Adrenal gland (tissue), 12 donors: Measurements from ENCODE around the gene GPC6. TPM values are rescaled to one million over a fixed set of nuclear protein-coding genes. Genes with fewer than 3 reads are reported as not detected.

Experiments used
- DNase-seq, 7 donors: peaks; one replicate each; pipeline ENCODE4 v3.0.0-alpha.2; 2019 to 2020
- H3K27ac ChIP-seq, 5 donors: fragments of 200-600 bp; sonication (generic) in 4 of 5; 1 replicate in 3 of 5; 2 replicates in 2 of 5; pipeline versions ENCODE4 v1.5.1 to v1.8.0; 2016 to 2020; ENCODE audit warnings: mild to moderate bottlenecking in 1 of 5
- H3K27me3 ChIP-seq: fragments of 200-600 bp; 2 replicates; pipeline ENCODE4 v1.8.0; 2021
- H3K36me3 ChIP-seq, 2 donors: fragments of 200-600 bp; replicated peaks in 1 of 2; 1 replicate in 1 of 2; 2 replicates in 1 of 2; pipeline versions ENCODE4 v1.5.1 to v1.8.0; 2018 to 2022
- H3K4me1 ChIP-seq, 2 donors: fragments of 200-600 bp; replicated peaks in 1 of 2; 1 replicate in 1 of 2; 2 replicates in 1 of 2; pipeline versions ENCODE4 v1.5.1 to v1.8.0; 2018 to 2021
- H3K4me3 ChIP-seq, 4 donors: fragments of 200-600 bp; sonication (generic) in 3 of 4; one replicate each; pipeline ENCODE4 v1.5.1; 2016 to 2018
- H3K9me3 ChIP-seq, 3 donors: fragments of 200-600 bp; sonication (generic) in 1 of 3; replicated peaks in 1 of 3; 1 replicate in 2 of 3; 2 replicates in 1 of 3; pipeline versions ENCODE4 v1.5.1 to v1.8.0; 2016 to 2021
- CTCF ChIP-seq, 6 experiments: fragments of 450-650 bp in 4 of 6; fragments of 200-600 bp in 2 of 6; sonication (generic) in 1 of 6; IDR thresholded peaks; 1 replicate in 5 of 6; 2 replicates in 1 of 6; pipeline versions ENCODE4 v1.5.1 to v1.8.0; 2016 to 2021; ENCODE audit warnings: antibody characterized with exemption in 6 of 6, mild to moderate bottlenecking in 2 of 6, moderate library complexity in 1 of 6
- POLR2A ChIP-seq, 2 donors: fragments of 450-650 bp; IDR thresholded peaks; one replicate each; pipeline ENCODE4 v1.6.1; 2017; ENCODE audit warnings: antibody characterized with exemption in 2 of 2, mild to moderate bottlenecking in 2 of 2, moderate library complexity in 1 of 2
- WGBS, 4 donors: extraction: QIAGEN DNeasy Blood & Tissue Kit in 2 of 4; methylation state at CpG; one replicate each; pipeline versions ENCODE4 v1.1.5 to v1.1.7; 2013 to 2017; 5-methylcytosine and 5-hydroxymethylcytosine counted together
- intact Hi-C, 2 donors: fragments of 100-400 bp; cut with DNase I; formaldehyde crosslinking; loops; one replicate each; pipeline versions ENCODE4 v1.14.1 to v1.15.0; 2022 to 2023
- polyA plus RNA-seq, 3 donors: library from polyadenylated mRNA; stranded (reverse); fragments of 200-250 nt in 2 of 3; fragments of 350-450 nt in 1 of 3; fragmentation: Illumina TruSeq in 1 of 3; extraction: RNeasy Lipid Tissue Mini Kit (QIAGEN cat#74804) in 1 of 3; gene quantifications; one replicate each; pipeline ENCODE4 v1.2.3, GENCODE V29; 2013 to 2014
- total RNA-seq, 9 donors: library from RNA; depleted of rRNA in 4 of 9; stranded (reverse); fragments of >200 nt in 4 of 9; fragments of 120-200 nt in 1 of 9; fragmentation: NEBNext Ultra II Directional in 1 of 9; extraction: Animal tissue kit (Norgen Biotek cat#: 25700) in 1 of 9; gene quantifications; one replicate each; pipeline versions ENCODE4 v1.1.0 to v1.2.4, GENCODE V29; 2013 to 2023
- donor health status: healthy with polysubstance abuse.
- donor health status: Bipolar disorder and iron deficiency.
- donor health status: DM: yes; HTN: yes; CAD: no.
- donor health status: DM: no; HTN: no; CAD: no.
- donor health status: DM: no; HTN: no; CAD: no.
- donor health status: DM: yes; HTN: yes; CAD: no.

Gene GPC6
- total and polyA plus RNA-seq, 12 donors, result 0.37 to 62.3 (median 2.5) TPM

- no peak overlapping the region for H3K27ac ChIP-seq
- intact Hi-C loops, result no loop called here
Observed at GRCh38 chr13:94332359-94333096, 1105.9 kb downstream of the GPC6 start.

GRCh38 chr13:94333131-94333820 lies 1106.7 kb downstream of the GPC6 start:
- Histone ChIP-seq H3K9me3 (no peaks in the 10 kb centered on the region), H3K4me3 (no peak overlapping the region), H3K4me1 (peaks cover 17 to 18% of the 10 kb centered on the region in 2 donors), H3K36me3 (no peaks in the 10 kb centered on the region), H3K27ac (no peak overlapping the region), H3K27me3 (no peaks in the 10 kb centered on the region)
- 85 to 92% (median 88%) methylated on average over 4 of the region's 4 CpGs for WGBS, 4 donors
- intact Hi-C loops, result no loop called here
- TF ChIP-seq POLR2A (IDR thresholded peaks at IDR 0.05) (no peak), CTCF (IDR thresholded peaks at IDR 0.05) (no peak)
- no peak for DNase-seq

More at GRCh38 chr13:94332359-94333096, 1105.9 kb downstream of the GPC6 start:
- Histone ChIP-seq H3K36me3 (no peaks in the 10 kb centered on the region), H3K4me3 (no peak overlapping the region), H3K27me3 (no peaks in the 10 kb centered on the region), H3K4me1 (peaks cover 17 to 18% of the 10 kb centered on the region in 2 donors), H3K9me3 (no peaks in the 10 kb centered on the region)
- TF ChIP-seq CTCF (IDR thresholded peaks at IDR 0.05) (no peak), POLR2A (IDR thresholded peaks at IDR 0.05) (no peak)
- 84 to 88% (median 86%) methylated on average over 10 of the region's 10 CpGs for WGBS, 4 donors
- DNase-seq, result no peak

GRCh38 chr13:94335761-94336526 lies 1109.3 kb downstream of the GPC6 start:
- intact Hi-C loops, result no loop called here
- WGBS, 4 donors, result 80 to 82% (median 81%) methylated on average over 2 to 5 of the region's 5 CpGs
- TF ChIP-seq POLR2A (IDR thresholded peaks at IDR 0.05) (no peak), CTCF (IDR thresholded peaks at IDR 0.05) (no peak)

GRCh38 chr13:94339116-94339687 lies 1112.6 kb downstream of the GPC6 start:
- DNase-seq, result no peak
- H3K4me1 ChIP-seq, result peaks cover 0 to 2% of the 10 kb centered on the region in 2 donors
- no peaks in the 10 kb centered on the region for H3K9me3 ChIP-seq
- TF ChIP-seq POLR2A (IDR thresholded peaks at IDR 0.05) (no peak), CTCF (IDR thresholded peaks at IDR 0.05) (no peak)
- no peak overlapping the region for H3K27ac ChIP-seq
- H3K27me3 ChIP-seq, result no peaks in the 10 kb centered on the region
- WGBS, 4 donors, result 84 to 92% (median 90%) methylated on average over 11 of the region's 11 CpGs
- H3K4me3 ChIP-seq, result no peak overlapping the region
- intact Hi-C loops, result no loop called here
- no peaks in the 10 kb centered on the region for H3K36me3 ChIP-seq

More at GRCh38 chr13:94335761-94336526, 1109.3 kb downstream of the GPC6 start:
- no peak for DNase-seq
- Histone ChIP-seq H3K9me3 (no peaks in the 10 kb centered on the region), H3K27me3 (no peaks in the 10 kb centered on the region), H3K4me1 (no peaks in the 10 kb centered on the region), H3K4me3 (no peak overlapping the region), H3K27ac (no peak overlapping the region), H3K36me3 (no peaks in the 10 kb centered on the region)
